HFFc6 (cell line): ENCODE measurements around the gene CCNY. TPM values are rescaled to one million over a fixed set of nuclear protein-coding genes. Genes with fewer than 3 reads are reported as not detected.
"Not testable (repeated sequence)": the region's sequence is repeated elsewhere in the genome, so short reads cannot be mapped to it uniquely, and the experiment has no call there.

Experiments
- DNase-seq: peaks from one replicate; pipeline ENCODE4 v3.0.0-alpha.2; 2018
- H3K27ac Mint-ChIP-seq: 2 replicates; pipeline ENCODE4 v1.8.0; 2020; ENCODE audit warnings: mild to moderate bottlenecking, mixed read lengths
- H3K27me3 Mint-ChIP-seq: 2 replicates; pipeline ENCODE4 v1.8.0; 2021; ENCODE audit warnings: mild to moderate bottlenecking, moderate library complexity, mixed read lengths; ENCODE audit not compliant: insufficient read depth
- H3K36me3 Mint-ChIP-seq: 2 replicates; pipeline ENCODE4 v1.8.0; 2021; ENCODE audit warnings: low read depth, mixed read lengths
- H3K4me1 Mint-ChIP-seq: 2 replicates; pipeline ENCODE4 v1.8.0; 2020; ENCODE audit warnings: low read depth, mixed read lengths
- H3K4me3 Mint-ChIP-seq: 2 replicates; pipeline ENCODE4 v1.8.0; 2020; ENCODE audit warnings: mild to moderate bottlenecking, moderate library complexity, mixed read lengths
- H3K9me3 Mint-ChIP-seq: 2 replicates; pipeline ENCODE4 v1.8.0; 2020; ENCODE audit warnings: mild to moderate bottlenecking, mixed read lengths
- CTCF ChIP-seq: fragments of 200-600 bp; sonication (generic); IDR thresholded peaks from 2 replicates; pipeline ENCODE4 v1.5.0; 2021; ENCODE audit warnings: antibody characterized with exemption, mild to moderate bottlenecking
- total RNA-seq, 6 experiments: library from RNA; stranded (reverse); fragmentation: NEBNext Ultra II Directional; extraction: Animal tissue kit (Norgen Biotek cat#: 25700); gene quantifications; 2 replicates in 1 of 6; 3 replicates in 5 of 6; pipeline ENCODE4 v1.2.3, GENCODE V29; 2021

CCNY gene
- total RNA-seq, 6 experiments from 2014 or later, result 60.0 to 76.6 (median 69.9) TPM

GRCh38 chr10:35304649-35305048, 31.7 kb upstream of the CCNY start:
- Mint-ChIP-seq H3K4me1 (peaks cover 26% of the 10 kb centered on the region), H3K27me3 (peaks cover 5% of the 10 kb centered on the region; the same call in 1 of the 2 replicates), H3K36me3 (no peaks in the 10 kb centered on the region), H3K27ac (no peak overlapping the region), H3K9me3 (no peaks in the 10 kb centered on the region), H3K4me3 (no peak overlapping the region)
- TF ChIP-seq CTCF, result no peak
- no peak for DNase-seq

GRCh38 chr10:35306852-35307251, 29.5 kb upstream of the CCNY start:
- no peaks in the 10 kb centered on the region for H3K9me3 Mint-ChIP-seq
- H3K4me3 Mint-ChIP-seq, result no peak overlapping the region
- DNase-seq, result no peak
- peaks cover 17% of the 10 kb centered on the region; the same call in 1 of the 2 replicates for H3K4me1 Mint-ChIP-seq
- peaks cover 3% of the 10 kb centered on the region; the same call in 1 of the 2 replicates for H3K27me3 Mint-ChIP-seq
- no peak overlapping the region for H3K27ac Mint-ChIP-seq
- TF ChIP-seq CTCF, result no peak
- no peaks in the 10 kb centered on the region for H3K36me3 Mint-ChIP-seq

GRCh38 chr10:35307297-35307696, 29.0 kb upstream of the CCNY start:
- H3K27ac Mint-ChIP-seq, result no peak overlapping the region
- peaks cover 3% of the 10 kb centered on the region; the same call in 1 of the 2 replicates for H3K27me3 Mint-ChIP-seq
- no peak overlapping the region for H3K4me3 Mint-ChIP-seq
- H3K4me1 Mint-ChIP-seq, result peaks cover 17% of the 10 kb centered on the region; the same call in 1 of the 2 replicates
- H3K36me3 Mint-ChIP-seq, result no peaks in the 10 kb centered on the region
- TF ChIP-seq CTCF, result no peak
- DNase-seq, result no peak
- H3K9me3 Mint-ChIP-seq, result no peaks in the 10 kb centered on the region

- Mint-ChIP-seq H3K4me1 (peaks cover 17% of the 10 kb centered on the region; the same call in 1 of the 2 replicates), H3K4me3 (no peak overlapping the region), H3K27me3 (peaks cover 3% of the 10 kb centered on the region; the same call in 1 of the 2 replicates), H3K36me3 (0 out of 2 replicates have a peak, but pooled peaks cover 4% of the 10 kb centered on the region), H3K9me3 (no peaks in the 10 kb centered on the region), H3K27ac (no peak overlapping the region)
- no peak for DNase-seq
- no peak for TF ChIP-seq CTCF
These were observed 27.5 kb upstream of the CCNY start for GRCh38 chr10:35308809-35309208.

- H3K27me3 Mint-ChIP-seq, H3K4me1 Mint-ChIP-seq, H3K4me3 Mint-ChIP-seq: not testable (repeated sequence)
These were observed 22.2 kb upstream of the CCNY start for GRCh38 chr10:35314142-35314541.

GRCh38 chr10:35315235-35315634, 21.1 kb upstream of the CCNY start:
- not testable (repeated sequence) for H3K27ac Mint-ChIP-seq, H3K27me3 Mint-ChIP-seq, H3K9me3 Mint-ChIP-seq, H3K4me1 Mint-ChIP-seq, DNase-seq, H3K4me3 Mint-ChIP-seq
- peaks cover 28% of the 10 kb centered on the region for H3K36me3 Mint-ChIP-seq

More at GRCh38 chr10:35314142-35314541, 22.2 kb upstream of the CCNY start:
- peaks cover 28% of the 10 kb centered on the region for H3K36me3 Mint-ChIP-seq
- DNase-seq, H3K9me3 Mint-ChIP-seq, H3K27ac Mint-ChIP-seq: not testable (repeated sequence)
